HL-60 (cell line): ENCODE data around the gene TNFSF13.

Experiments
- DNase-seq, 2 experiments: peaks; one replicate each; pipeline ENCODE4 v3.0.0-alpha.2; 2010 to 2020; ENCODE audit warnings: low read depth in 1 of 2, low spot score in 1 of 2
- H3K27ac ChIP-seq: fragments of 250-450 bp; sonication (Bioruptor Pico); replicated peaks from 2 replicates; pipeline ENCODE4 v1.5.1; 2020; ENCODE audit warnings: mild to moderate bottlenecking, moderate library complexity
- H3K27me3 ChIP-seq: fragments of 250-450 bp; sonication (Bioruptor Pico); 2 replicates; pipeline ENCODE4 v1.5.1; 2021; ENCODE audit warnings: mild to moderate bottlenecking, moderate library complexity; ENCODE audit not compliant: insufficient read depth, poor library complexity, severe bottlenecking
- H3K4me3 ChIP-seq: replicated peaks from 2 replicates; pipeline ENCODE4 v1.5.1; 2011; ENCODE audit warnings: mild to moderate bottlenecking, control low read depth, low read length; ENCODE audit not compliant: insufficient read depth
- CTCF ChIP-seq: IDR thresholded peaks from one replicate; pipeline ENCODE4 v1.5.1; 2011; ENCODE audit warnings: low read length, control low read depth, inconsistent platforms; ENCODE audit not compliant: insufficient read depth
- GABPA ChIP-seq: IDR thresholded peaks from 2 replicates; pipeline ENCODE4 v1.6.1; 2012; ENCODE audit warnings: low read depth
- POLR2AphosphoS5 ChIP-seq: IDR thresholded peaks from 2 replicates; pipeline ENCODE4 v1.6.1; 2012; ENCODE audit warnings: low read depth
- REST ChIP-seq: IDR thresholded peaks from 2 replicates; pipeline ENCODE4 v1.6.1; 2012; ENCODE audit warnings: low read depth; ENCODE audit not compliant: insufficient replicate concordance
- SPI1 ChIP-seq: IDR thresholded peaks from 2 replicates; pipeline ENCODE4 v1.6.1; 2012; ENCODE audit warnings: low read depth, mild to moderate bottlenecking, borderline replicate concordance

Gene TNFSF13

GRCh38 chr17:7552621-7553051 is 5.9 kb upstream of the TNFSF13 start:
- DNase-seq = peak in 1 of 2 experiments; percentile 64
- no peaks in the 10 kb centered on the region for H3K27me3 ChIP-seq
- peak; percentile 76 for TF ChIP-seq SPI1
- no peak for TF ChIP-seq GABPA
- H3K4me3 ChIP-seq = no peak overlapping the region
- H3K27ac ChIP-seq = peak overlapping the region; percentile 40

GRCh38 chr17:7553356-7553755 is 5.2 kb upstream of the TNFSF13 start:
- TF ChIP-seq CTCF (no peak), SPI1 (no peak), REST (no peak), GABPA (no peak), POLR2AphosphoS5 (no peak)
- DNase-seq = no peak
- Histone ChIP-seq H3K27ac (peak overlapping the region; percentile 56; the same call in 1 of the 2 replicates), H3K4me3 (no peak overlapping the region), H3K27me3 (no peaks in the 10 kb centered on the region)

GRCh38 chr17:7555320-7555948 is 3.1 kb upstream of the TNFSF13 start:
- no peak for DNase-seq
- TF ChIP-seq SPI1 (no peak), GABPA (no peak), REST (no peak), POLR2AphosphoS5 (no peak), CTCF (no peak)
- no peak overlapping the region for H3K27ac ChIP-seq

GRCh38 chr17:7556627-7557026 is 1.9 kb upstream of the TNFSF13 start:
- Histone ChIP-seq H3K4me3 (no peak overlapping the region), H3K27ac (no peak overlapping the region), H3K27me3 (no peaks in the 10 kb centered on the region)
- DNase-seq = no peak
- TF ChIP-seq REST (no peak), POLR2AphosphoS5 (no peak), GABPA (no peak), SPI1 (no peak), CTCF (no peak)

More at GRCh38 chr17:7555320-7555948, 3.1 kb upstream of the TNFSF13 start:
- no peaks in the 10 kb centered on the region for H3K27me3 ChIP-seq
- no peak overlapping the region for H3K4me3 ChIP-seq
